ENCODE results near the gene AATK. TPM values are rescaled to one million over a fixed set of nuclear protein-coding genes. Genes with fewer than 3 reads are reported as not detected.

Gene AATK
- total RNA-seq, 1 donor from 2014 or later = 0.89 TPM

- Mint-ChIP-seq H3K36me3 (ENCODE audit: low read depth) (no peaks in the 10 kb centered on the region), H3K27me3 (ENCODE audit: low read depth) (peaks cover 7% of the 10 kb centered on the region), H3K4me1 (ENCODE audit: low read depth) (no peaks in the 10 kb centered on the region), H3K9me3 (no peaks in the 10 kb centered on the region), H3K27ac (no peak overlapping the region), H3K4me3 (ENCODE audit: low read depth) (no peak overlapping the region)
- intact Hi-C loops (cut with micrococcal nuclease) = no loop called here
- DNase-seq (ENCODE audit: low spot score) = no peak
Observed at GRCh38 chr17:81171941-81172340, 5.9 kb upstream of the AATK start.

GRCh38 chr17:81170727-81171494, 4.9 kb upstream of the AATK start:
- DNase-seq (ENCODE audit: low spot score) = no peak
- H3K36me3 Mint-ChIP-seq (ENCODE audit: low read depth) = no peaks in the 10 kb centered on the region
- intact Hi-C loops (cut with micrococcal nuclease) = no loop called here
- H3K4me3 Mint-ChIP-seq (ENCODE audit: low read depth) = no peak overlapping the region
- H3K27ac Mint-ChIP-seq = no peak overlapping the region
- no peaks in the 10 kb centered on the region for H3K4me1 Mint-ChIP-seq (ENCODE audit: low read depth)
- H3K27me3 Mint-ChIP-seq (ENCODE audit: low read depth) = peaks cover 7% of the 10 kb centered on the region
- H3K9me3 Mint-ChIP-seq = no peaks in the 10 kb centered on the region

GRCh38 chr17:81169870-81170309, 3.9 kb upstream of the AATK start:
- no peak for DNase-seq (ENCODE audit: low spot score)
- intact Hi-C loops (cut with micrococcal nuclease) = no loop called here
- Mint-ChIP-seq H3K9me3 (no peaks in the 10 kb centered on the region), H3K4me3 (ENCODE audit: low read depth) (no peak overlapping the region), H3K27ac (no peak overlapping the region), H3K4me1 (ENCODE audit: low read depth) (no peaks in the 10 kb centered on the region), H3K36me3 (ENCODE audit: low read depth) (no peaks in the 10 kb centered on the region), H3K27me3 (ENCODE audit: low read depth) (peaks cover 5% of the 10 kb centered on the region)

DNA sequence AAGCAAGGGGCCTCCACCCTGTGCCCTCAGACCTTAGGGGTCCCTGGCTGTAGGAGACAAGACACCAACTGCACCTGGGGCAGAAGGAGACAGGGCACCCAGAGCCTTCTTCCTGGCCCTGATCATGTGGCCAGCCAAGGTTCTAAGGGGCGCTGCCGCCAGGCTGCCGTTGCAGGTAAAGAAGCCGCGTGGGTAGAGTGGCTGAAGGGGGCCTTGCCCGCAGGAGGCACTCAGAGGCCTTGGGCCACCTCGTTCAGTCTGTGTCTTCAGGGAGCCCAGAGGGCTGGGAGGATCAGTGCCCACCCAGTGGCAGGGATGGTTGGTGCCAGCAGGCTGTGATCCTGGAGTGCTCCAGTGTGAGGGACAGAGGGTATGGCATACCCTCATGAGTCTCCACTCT, 1.6 kb upstream of the AATK start:
- no peak for DNase-seq (ENCODE audit: low spot score)
- no peak overlapping the region for H3K4me3 Mint-ChIP-seq (ENCODE audit: low read depth)
- intact Hi-C loops (cut with micrococcal nuclease) = no loop called here
- H3K36me3 Mint-ChIP-seq (ENCODE audit: low read depth) = no peaks in the 10 kb centered on the region
- H3K4me1 Mint-ChIP-seq (ENCODE audit: low read depth) = no peaks in the 10 kb centered on the region
- no peak overlapping the region for H3K27ac Mint-ChIP-seq
- no peaks in the 10 kb centered on the region for H3K9me3 Mint-ChIP-seq
- peaks cover 11% of the 10 kb centered on the region for H3K27me3 Mint-ChIP-seq (ENCODE audit: low read depth)

GRCh38 chr17:81167194-81167524, 1.1 kb upstream of the AATK start:
- Mint-ChIP-seq H3K27ac (no peak overlapping the region), H3K4me3 (ENCODE audit: low read depth) (no peak overlapping the region), H3K9me3 (no peaks in the 10 kb centered on the region), H3K27me3 (ENCODE audit: low read depth) (peaks cover 11% of the 10 kb centered on the region), H3K36me3 (ENCODE audit: low read depth) (no peaks in the 10 kb centered on the region), H3K4me1 (ENCODE audit: low read depth) (no peaks in the 10 kb centered on the region)
- intact Hi-C loops (cut with micrococcal nuclease) = no loop called here
- DNase-seq (ENCODE audit: low spot score) = no peak

DNA sequence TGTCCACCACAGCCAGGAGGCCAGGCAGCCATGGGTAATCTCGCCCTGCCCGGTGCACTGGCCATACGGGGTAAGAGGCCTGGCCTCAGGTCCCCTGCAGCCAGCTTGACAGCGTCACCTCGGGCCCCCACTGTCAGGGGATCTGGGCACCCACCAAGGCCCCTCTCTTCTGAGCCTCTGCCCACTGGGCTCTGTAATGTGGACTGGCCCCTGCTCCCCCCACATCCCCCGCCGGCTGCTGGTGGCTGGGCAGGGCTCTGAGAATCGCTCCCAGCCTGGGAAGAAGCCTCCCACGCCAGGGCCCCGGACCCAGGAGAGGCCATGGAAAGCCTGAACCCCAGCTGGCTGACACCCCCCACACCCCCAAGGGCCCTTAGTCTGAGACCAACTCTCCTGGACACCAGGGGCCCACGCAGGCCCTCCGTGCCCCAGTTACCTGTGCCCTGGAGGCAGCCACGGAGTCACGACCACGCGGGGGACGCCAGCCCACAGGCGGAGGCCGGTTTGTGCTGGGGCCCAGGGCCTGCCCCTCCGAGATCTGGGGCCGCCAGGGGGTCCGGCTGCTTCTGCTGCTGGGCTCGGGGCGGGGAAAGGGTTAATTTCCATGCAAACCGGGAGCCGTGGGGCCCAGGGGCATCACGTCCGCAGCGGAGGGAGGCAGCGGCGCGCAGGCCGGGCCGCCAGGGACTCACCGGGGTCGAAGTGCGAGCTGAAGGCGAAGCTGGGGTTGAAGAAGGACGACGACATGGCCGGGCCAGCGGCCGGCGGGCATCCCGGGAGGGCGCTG, 582 bp downstream of the AATK start, which contains the start of gene PVALEF:
TSS of gene PVALEF (plus strand) at position 262 of the 787 bp plus-strand sequence. CDS start 15,720 bp downstream, outside the sequence.
- Mint-ChIP-seq H3K9me3 (no peaks in the 10 kb centered on the region), H3K27me3 (ENCODE audit: low read depth) (peaks cover 11% of the 10 kb centered on the region), H3K4me3 (ENCODE audit: low read depth) (no peak within 1 kb of the TSS), H3K36me3 (ENCODE audit: low read depth) (no peaks in the 10 kb centered on the region), H3K27ac (no peak within 1 kb of the TSS), H3K4me1 (ENCODE audit: low read depth) (no peaks in the 10 kb centered on the region)
- intact Hi-C loops (cut with micrococcal nuclease) = no loop called here
- no peak for DNase-seq (ENCODE audit: low spot score)

DNA sequence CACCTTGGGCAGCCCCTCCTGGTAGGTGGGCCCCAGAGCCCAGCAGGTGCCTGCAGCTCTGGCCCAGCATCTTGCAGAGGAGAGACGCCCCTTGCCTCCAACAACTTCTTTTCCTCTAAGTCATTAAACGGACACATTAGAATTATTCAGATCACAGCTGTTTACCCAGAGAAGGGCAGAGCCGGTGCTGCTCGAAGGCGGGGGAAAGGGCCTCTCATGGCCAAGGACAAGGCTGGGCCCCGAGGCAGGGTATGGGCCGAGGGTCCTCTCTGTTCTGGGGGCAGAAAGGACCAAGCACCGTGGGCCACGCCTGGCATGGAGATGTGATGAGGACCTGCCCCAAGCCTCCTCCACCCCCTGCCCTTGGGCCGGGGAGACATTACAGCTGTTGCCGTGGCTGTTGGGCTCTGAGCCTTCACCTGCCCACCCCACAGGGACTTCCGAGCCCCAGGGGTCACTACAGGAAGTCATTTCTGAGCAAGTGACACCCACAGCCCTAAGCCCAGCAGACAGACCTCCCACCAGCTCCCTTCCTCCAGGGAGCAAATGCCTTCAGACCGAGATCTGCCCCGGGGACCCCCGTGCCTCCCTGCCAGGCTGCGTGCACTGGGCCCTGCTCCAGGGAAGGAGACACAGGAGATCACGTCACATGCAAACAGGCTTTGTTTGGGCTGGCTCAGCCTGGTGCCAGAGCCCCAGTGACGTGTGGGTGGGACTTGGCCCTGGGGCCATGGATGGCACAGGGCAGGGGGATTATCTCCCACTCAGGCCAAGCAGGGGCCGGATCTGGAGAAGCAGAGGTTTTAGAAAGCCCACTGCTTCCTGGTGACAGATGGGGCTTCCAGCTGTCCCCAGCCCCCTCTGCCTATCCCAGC, 1.4 kb downstream of the AATK start:
- no peak for DNase-seq (ENCODE audit: low spot score)
- no peak overlapping the region for H3K27ac Mint-ChIP-seq
- H3K9me3 Mint-ChIP-seq = no peaks in the 10 kb centered on the region
- H3K36me3 Mint-ChIP-seq (ENCODE audit: low read depth) = no peaks in the 10 kb centered on the region
- intact Hi-C loops (cut with micrococcal nuclease) = no loop called here
- H3K27me3 Mint-ChIP-seq (ENCODE audit: low read depth) = peaks cover 11% of the 10 kb centered on the region
- no peaks in the 10 kb centered on the region for H3K4me1 Mint-ChIP-seq (ENCODE audit: low read depth)
- H3K4me3 Mint-ChIP-seq (ENCODE audit: low read depth) = no peak overlapping the region

DNA sequence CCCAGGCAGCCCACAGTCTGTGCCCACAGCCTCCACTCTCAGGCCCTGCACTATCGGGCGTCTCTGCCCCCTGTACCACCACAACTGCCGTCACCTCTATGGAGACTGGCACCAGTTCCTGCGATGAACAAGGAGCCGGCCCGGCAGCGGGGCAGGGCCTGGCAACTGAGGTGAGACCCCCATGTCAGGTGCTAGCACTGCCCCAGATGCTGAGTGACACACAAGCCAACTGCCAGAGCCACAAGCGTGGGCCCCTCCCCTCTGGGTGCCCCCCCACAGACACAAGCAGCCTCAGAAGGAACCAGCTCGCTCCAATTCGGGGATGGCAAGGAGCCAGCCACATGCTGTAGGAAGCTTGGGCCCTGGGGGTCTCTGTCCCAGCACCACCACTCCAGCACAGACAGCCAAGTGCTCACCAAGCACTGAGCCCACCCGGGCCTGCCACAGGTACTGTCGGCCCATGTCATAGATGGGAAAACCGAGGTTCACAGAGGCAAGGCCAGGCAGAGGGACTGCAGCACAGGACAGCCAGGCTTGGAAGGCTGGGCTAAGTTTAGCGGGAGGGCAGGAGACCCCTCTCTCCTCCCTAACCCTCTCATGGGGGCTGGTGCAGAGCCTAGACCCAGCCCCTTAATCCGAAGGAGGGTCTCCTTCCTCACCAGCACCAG, 2.2 kb downstream of the AATK start:
- Mint-ChIP-seq H3K4me1 (ENCODE audit: low read depth) (no peaks in the 10 kb centered on the region), H3K36me3 (ENCODE audit: low read depth) (no peaks in the 10 kb centered on the region), H3K27ac (no peak overlapping the region), H3K27me3 (ENCODE audit: low read depth) (peaks cover 11% of the 10 kb centered on the region), H3K4me3 (ENCODE audit: low read depth) (no peak overlapping the region), H3K9me3 (no peaks in the 10 kb centered on the region)
- intact Hi-C loops (cut with micrococcal nuclease) = no loop called here
- DNase-seq (ENCODE audit: low spot score) = no peak

- intact Hi-C loops (cut with micrococcal nuclease) = no loop called here
- Mint-ChIP-seq H3K4me1 (ENCODE audit: low read depth) (no peaks in the 10 kb centered on the region), H3K36me3 (ENCODE audit: low read depth) (no peaks in the 10 kb centered on the region), H3K9me3 (no peaks in the 10 kb centered on the region), H3K27ac (no peak overlapping the region), H3K27me3 (ENCODE audit: low read depth) (peaks cover 11% of the 10 kb centered on the region), H3K4me3 (ENCODE audit: low read depth) (no peak overlapping the region)
- DNase-seq (ENCODE audit: low spot score) = no peak
Observed at GRCh38 chr17:81163051-81163695, 2.8 kb downstream of the AATK start.

DNA sequence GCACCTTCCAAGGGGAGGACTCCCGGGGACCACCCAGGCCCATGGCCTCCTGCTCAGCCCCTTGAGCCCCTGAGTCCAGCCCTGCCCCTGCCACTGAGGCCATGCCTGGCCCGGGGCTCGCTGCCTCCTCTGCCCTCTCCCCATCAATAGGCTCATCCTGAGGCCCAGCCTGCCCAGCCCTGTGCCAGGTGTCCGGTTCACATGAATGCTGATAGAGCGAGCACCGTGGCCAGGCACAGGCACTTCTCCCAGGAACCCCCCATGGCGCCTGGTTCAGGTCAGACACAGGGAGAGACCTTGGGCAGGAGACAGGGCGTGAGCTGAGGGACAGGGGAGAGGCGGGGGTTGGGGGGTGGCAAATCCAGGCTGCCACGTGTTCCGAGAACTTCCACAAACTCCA, 3.5 kb downstream of the AATK start:
- H3K4me3 Mint-ChIP-seq (ENCODE audit: low read depth) = no peak overlapping the region
- H3K27ac Mint-ChIP-seq = no peak overlapping the region
- no peaks in the 10 kb centered on the region for H3K9me3 Mint-ChIP-seq
- peaks cover 11% of the 10 kb centered on the region for H3K27me3 Mint-ChIP-seq (ENCODE audit: low read depth)
- no peaks in the 10 kb centered on the region for H3K4me1 Mint-ChIP-seq (ENCODE audit: low read depth)
- H3K36me3 Mint-ChIP-seq (ENCODE audit: low read depth) = no peaks in the 10 kb centered on the region
- intact Hi-C loops (cut with micrococcal nuclease) = no loop called here
- DNase-seq (ENCODE audit: low spot score) = no peak

GRCh38 chr17:81161972-81162371, 4.0 kb downstream of the AATK start:
- no peaks in the 10 kb centered on the region for H3K9me3 Mint-ChIP-seq
- H3K4me3 Mint-ChIP-seq (ENCODE audit: low read depth) = no peak overlapping the region
- no peak overlapping the region for H3K27ac Mint-ChIP-seq
- H3K27me3 Mint-ChIP-seq (ENCODE audit: low read depth) = peaks cover 6% of the 10 kb centered on the region
- no peaks in the 10 kb centered on the region for H3K4me1 Mint-ChIP-seq (ENCODE audit: low read depth)
- DNase-seq (ENCODE audit: low spot score) = no peak
- H3K36me3 Mint-ChIP-seq (ENCODE audit: low read depth) = no peaks in the 10 kb centered on the region
- intact Hi-C loops (cut with micrococcal nuclease) = no loop called here

DNA sequence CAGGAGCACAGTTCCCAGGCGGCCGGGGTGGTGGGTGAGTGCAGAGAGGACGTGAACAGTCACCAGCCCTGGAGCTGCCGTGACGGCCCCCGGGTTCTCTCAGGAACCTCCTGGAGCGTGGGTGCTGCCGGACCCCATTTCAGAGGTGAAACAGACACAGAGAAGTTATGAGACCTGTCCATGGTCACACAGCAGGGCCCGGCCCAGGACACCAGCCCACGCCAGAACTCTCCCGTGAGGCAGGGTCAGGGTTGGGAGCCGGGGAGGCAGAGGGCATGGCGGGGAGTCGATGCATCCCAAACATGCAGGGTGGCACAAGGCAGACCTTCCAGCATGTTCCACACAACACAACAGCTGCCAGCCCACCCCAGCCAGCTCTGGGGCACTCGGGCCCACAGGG, 4.5 kb downstream of the AATK start:
- H3K4me3 Mint-ChIP-seq (ENCODE audit: low read depth) = no peak overlapping the region
- no peaks in the 10 kb centered on the region for H3K9me3 Mint-ChIP-seq

More for the DNA sequence above, 4.5 kb downstream of the AATK start:
- Mint-ChIP-seq H3K27me3 (ENCODE audit: low read depth) (peaks cover 6% of the 10 kb centered on the region), H3K36me3 (ENCODE audit: low read depth) (no peaks in the 10 kb centered on the region), H3K4me1 (ENCODE audit: low read depth) (no peaks in the 10 kb centered on the region), H3K27ac (no peak overlapping the region)
- intact Hi-C loops (cut with micrococcal nuclease) = no loop called here
- DNase-seq (ENCODE audit: low spot score) = no peak

Data from activated T-helper 2 cell treated with anti-CD3 and anti-CD28 coated beads, Interferon-gamma antibody, Interleukin-2, Interleukin-4, amounts not matched to agents 10 μg/mL and 5 μg/mL and 100 μg/mL, durations not matched to agents 14 hours and 24 hours and 36 hours (primary cell).